ENCODE data around the gene GIGYF2.

DNA sequence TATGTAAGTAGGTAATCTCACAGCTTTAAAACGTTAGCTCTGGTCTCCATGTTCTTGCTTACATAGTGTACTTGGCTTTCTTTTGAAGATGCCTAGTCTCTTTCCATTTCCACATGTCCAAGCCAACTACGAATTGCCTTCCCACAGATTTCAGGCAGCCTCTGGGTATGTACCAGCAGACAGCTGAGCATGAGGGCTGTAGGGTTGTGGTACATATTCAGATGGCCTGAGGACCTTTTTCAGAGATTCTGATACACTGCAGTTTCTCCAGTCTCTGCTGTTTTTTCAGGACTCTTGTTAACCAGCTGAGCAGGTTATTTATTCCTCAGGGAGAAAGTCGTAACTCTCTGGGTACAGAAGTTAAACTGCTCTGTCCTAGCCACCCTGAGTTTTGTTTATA is 82.3 kb downstream of the GIGYF2 start:
- TF ChIP-seq, protein P1, sequence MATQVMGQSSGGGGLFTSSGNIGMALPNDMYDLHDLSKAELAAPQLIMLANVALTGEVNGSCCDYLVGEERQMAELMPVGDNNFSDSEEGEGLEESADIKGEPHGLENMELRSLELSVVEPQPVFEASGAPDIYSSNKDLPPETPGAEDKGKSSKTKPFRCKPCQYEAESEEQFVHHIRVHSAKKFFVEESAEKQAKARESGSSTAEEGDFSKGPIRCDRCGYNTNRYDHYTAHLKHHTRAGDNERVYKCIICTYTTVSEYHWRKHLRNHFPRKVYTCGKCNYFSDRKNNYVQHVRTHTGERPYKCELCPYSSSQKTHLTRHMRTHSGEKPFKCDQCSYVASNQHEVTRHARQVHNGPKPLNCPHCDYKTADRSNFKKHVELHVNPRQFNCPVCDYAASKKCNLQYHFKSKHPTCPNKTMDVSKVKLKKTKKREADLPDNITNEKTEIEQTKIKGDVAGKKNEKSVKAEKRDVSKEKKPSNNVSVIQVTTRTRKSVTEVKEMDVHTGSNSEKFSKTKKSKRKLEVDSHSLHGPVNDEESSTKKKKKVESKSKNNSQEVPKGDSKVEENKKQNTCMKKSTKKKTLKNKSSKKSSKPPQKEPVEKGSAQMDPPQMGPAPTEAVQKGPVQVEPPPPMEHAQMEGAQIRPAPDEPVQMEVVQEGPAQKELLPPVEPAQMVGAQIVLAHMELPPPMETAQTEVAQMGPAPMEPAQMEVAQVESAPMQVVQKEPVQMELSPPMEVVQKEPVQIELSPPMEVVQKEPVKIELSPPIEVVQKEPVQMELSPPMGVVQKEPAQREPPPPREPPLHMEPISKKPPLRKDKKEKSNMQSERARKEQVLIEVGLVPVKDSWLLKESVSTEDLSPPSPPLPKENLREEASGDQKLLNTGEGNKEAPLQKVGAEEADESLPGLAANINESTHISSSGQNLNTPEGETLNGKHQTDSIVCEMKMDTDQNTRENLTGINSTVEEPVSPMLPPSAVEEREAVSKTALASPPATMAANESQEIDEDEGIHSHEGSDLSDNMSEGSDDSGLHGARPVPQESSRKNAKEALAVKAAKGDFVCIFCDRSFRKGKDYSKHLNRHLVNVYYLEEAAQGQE (IDR thresholded peaks at IDR 0.05; ENCODE audit: low read depth), result no peak
- TF ChIP-seq, protein P2, sequence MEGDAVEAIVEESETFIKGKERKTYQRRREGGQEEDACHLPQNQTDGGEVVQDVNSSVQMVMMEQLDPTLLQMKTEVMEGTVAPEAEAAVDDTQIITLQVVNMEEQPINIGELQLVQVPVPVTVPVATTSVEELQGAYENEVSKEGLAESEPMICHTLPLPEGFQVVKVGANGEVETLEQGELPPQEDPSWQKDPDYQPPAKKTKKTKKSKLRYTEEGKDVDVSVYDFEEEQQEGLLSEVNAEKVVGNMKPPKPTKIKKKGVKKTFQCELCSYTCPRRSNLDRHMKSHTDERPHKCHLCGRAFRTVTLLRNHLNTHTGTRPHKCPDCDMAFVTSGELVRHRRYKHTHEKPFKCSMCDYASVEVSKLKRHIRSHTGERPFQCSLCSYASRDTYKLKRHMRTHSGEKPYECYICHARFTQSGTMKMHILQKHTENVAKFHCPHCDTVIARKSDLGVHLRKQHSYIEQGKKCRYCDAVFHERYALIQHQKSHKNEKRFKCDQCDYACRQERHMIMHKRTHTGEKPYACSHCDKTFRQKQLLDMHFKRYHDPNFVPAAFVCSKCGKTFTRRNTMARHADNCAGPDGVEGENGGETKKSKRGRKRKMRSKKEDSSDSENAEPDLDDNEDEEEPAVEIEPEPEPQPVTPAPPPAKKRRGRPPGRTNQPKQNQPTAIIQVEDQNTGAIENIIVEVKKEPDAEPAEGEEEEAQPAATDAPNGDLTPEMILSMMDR (IDR thresholded peaks at IDR 0.05 in 2 of 3, conservative IDR thresholded peaks at IDR 0.05 in 1 of 3; ENCODE audit: borderline replicate concordance in 1 of 3, insufficient read depth in 1 of 3, low read depth in 2 of 3, low read length in 2 of 3), result no peak
- TF ChIP-seq EZH2 (IDR thresholded peaks at IDR 0.05) (no peak), CEBPB (IDR thresholded peaks at IDR 0.05; ENCODE audit: low read depth) (no peak)
- TF ChIP-seq, protein P3, sequence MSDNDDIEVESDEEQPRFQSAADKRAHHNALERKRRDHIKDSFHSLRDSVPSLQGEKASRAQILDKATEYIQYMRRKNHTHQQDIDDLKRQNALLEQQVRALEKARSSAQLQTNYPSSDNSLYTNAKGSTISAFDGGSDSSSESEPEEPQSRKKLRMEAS (IDR thresholded peaks at IDR 0.05), result no peak
- TF ChIP-seq, protein P4, sequence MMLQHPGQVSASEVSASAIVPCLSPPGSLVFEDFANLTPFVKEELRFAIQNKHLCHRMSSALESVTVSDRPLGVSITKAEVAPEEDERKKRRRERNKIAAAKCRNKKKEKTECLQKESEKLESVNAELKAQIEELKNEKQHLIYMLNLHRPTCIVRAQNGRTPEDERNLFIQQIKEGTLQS (IDR thresholded peaks at IDR 0.05), result no peak

Data from HCT116 (cell line).